ENCODE results near the gene CHST11.

CHST11 gene

DNA sequence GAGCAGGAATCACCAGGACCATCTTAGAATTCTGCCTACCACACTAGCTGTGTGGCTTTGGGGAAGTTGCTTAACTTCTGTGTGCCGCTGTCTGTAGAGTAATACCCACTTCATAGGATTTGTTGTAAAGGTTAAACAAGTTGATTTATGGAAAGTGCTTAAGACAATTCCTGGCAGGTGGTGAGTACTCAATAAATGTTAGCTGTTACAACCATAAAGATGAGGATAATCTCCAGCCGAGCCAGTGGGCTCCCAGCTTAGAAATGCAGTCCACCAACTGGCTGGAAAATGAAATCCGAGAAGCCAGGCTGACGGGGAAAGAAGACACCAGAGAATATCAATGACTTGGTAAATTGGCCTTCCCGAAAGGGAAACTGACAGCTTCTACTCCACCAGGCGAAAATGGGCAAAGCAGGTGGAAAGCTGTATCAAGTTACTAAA is 173.5 kb downstream of the CHST11 start:
- no peak for DNase-seq (ENCODE audit: low read depth)

DNA sequence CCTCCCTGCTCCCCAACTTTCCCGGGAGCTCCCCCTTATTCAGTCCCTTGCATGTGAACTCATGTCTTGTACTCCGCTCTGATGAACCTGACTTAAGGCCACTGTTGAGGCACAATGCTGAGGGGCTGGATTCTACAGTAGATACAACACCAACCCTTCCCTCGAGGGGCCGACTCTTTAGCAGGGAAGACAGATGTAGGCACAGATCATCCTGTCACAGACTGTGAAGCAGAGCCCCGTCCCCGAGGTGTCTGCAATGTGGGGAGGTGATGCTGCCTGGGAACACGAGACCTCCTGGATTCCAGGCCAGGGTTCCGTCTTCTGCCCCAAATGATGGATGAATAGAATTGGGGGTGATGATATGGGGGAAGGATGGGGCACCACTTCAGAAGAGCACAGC is 175.1 kb downstream of the CHST11 start:
- DNase-seq (ENCODE audit: low read depth) = no peak

DNA sequence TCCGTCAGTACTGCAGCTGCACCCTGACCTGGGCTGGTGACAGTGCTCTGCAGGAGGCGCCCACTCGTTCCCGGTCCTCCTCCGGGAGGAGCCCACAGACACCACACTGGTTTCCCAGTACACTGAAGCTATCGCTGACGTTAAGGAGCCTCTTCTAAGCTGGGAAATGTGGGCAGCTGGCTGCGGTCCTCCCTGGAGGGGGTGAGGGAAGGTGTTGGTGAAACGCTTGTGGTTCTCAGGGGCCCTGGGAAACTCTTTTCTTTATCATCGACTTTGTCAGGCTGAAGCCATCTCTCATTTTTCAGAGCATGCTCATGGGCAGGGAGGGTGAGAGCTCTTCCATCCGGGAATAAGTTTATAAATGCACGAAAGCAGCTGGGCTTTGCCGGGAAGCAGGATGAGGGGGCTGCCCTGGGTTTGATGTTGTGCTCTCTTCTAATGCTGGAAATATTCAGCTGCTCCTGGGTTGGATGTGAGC is 176.0 kb downstream of the CHST11 start:
- DNase-seq (ENCODE audit: low read depth) = no peak

DNA sequence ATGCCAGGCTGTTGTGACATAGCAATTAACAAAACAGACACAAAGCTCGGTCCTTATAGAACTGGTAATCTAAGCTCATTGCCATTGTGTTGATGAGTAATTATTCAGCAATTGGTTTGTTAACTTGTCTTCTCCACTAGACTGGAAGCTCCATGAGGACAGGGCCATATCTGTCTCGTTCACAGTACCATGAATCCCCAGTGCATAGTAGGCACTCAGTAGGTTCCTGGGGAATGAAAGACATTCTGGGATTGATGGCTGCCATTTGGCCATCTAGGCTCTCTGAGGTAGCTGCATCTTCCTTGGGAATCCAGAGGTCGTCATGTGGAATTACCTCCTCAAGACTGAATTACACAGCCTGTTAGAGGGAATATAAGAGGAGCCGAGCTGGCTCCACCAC is 177.3 kb downstream of the CHST11 start:
- no peak for DNase-seq (ENCODE audit: low read depth)

DNA sequence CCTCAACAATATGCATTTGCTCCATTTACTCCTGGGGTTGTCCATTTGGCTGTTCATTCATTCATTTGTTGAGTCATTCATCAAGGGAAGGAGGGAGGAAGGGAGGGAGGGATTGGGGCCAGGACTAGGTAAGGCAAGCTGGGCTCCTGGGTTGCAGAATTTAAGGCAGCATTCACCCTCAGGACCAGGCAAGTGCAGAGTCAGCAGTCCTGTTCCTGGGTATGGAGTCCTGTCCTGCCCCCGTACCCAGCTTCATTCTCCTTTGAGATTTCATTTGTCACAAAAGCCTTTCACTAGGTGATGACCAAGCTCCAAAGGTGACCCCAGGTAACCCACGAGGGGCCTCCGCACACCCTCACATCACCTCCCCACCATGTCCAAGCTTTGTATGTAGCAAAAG is 178.1 kb downstream of the CHST11 start:
- no peak for DNase-seq (ENCODE audit: low read depth)

DNA sequence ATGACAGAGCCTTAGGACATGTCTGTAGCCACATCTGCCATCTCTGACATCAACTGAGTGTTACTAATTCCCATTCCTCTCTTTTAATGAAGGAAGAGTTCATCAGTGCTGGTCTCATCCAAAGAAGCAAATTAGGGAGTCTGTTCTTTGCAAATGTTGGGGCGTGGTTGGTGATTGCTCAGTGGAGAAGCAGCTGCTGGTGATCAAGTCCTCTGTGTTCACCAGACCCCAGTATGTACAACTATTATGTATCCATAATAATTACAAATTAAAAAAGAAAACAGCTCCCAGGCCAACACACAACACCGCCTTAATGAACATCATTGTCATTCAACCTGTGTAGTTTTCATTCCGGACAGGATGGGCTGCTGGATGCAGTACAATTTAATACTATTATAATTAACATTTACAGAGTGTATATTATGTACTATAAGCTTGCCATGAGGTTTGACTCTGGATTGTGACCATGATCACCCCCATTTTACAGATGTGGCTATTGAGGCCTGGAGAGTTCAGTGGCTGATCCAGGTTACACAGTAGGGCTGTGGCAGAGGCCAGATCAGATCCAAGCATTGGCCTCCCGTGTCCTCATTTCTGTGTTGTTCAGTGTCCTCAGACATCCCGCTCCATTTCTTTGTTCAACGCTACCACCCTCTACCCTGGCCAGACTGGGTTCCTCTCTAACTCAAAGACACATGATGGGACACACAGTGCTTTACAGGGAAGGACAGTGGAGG is 179.0 kb downstream of the CHST11 start:
- DNase-seq (ENCODE audit: low read depth) = no peak

DNA sequence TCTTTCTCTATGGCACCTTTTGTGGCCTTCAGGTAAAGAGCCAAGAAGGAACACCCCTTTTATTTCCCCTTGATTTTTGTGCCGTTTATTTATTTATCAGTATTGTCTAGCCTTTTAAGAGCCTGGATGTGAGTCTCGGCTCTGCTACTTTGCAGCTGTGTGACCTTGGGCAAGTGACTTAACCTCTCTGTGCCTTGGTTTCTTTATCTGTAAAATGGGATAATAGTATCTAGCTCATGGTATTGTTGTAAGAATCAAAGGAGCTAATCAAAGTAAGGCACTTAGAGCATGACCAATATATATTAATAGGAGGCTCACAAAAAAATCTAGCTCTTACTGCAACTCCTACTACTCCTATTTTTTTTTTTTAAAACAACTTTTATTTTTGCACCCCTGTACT is 179.7 kb downstream of the CHST11 start:
- no peak for DNase-seq (ENCODE audit: low read depth)

DNA sequence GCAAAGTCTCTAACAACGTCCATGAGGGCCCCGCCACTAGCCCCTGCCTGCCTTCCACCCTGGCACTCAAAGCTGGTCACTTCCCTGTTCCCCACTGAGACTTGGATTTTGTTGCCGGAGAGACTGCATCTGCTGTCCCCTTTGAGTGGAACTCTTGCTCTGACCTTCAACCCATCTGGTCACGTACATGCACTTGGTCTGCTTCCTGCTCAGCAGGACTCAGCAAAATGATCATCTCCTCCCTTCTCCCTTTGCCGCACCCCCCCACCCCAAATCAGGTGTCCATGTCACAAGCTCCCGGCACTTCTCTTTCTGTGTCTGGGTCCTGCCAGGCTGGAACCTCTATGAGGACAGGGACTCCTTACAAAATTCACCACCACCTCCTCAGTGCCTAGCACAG is 180.9 kb downstream of the CHST11 start:
- no peak for DNase-seq (ENCODE audit: low read depth)

DNA sequence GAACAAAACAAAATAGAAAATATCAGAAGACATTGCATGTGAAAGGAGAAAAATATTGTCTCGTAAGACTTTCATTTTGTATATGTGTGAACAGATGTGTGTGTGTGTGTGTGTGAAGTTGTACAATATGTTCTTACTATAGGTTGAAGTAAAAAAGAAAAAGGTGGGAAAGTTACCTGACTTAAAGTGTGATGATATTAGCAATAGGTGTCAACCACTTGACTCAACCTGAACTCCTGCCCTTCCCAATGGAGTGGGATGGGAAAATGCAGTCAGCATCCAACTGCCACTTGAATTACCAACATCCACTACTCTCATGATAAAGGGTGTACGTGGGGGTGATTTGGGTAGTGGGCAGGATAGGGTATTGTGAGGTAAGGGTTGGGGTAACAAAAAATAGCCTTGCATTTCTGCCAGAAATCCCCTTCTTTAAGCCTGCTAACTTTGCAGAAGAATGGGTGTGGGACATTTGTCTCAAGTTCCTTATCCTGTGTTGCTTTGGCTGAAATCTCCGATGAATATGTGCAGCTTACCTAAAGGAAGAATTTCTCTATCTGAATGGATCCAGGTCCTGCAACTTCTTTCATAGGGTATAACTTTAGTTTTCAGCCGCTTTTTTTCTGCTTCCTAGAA is 181.6 kb downstream of the CHST11 start:
- no peak for DNase-seq (ENCODE audit: low read depth)

DNA sequence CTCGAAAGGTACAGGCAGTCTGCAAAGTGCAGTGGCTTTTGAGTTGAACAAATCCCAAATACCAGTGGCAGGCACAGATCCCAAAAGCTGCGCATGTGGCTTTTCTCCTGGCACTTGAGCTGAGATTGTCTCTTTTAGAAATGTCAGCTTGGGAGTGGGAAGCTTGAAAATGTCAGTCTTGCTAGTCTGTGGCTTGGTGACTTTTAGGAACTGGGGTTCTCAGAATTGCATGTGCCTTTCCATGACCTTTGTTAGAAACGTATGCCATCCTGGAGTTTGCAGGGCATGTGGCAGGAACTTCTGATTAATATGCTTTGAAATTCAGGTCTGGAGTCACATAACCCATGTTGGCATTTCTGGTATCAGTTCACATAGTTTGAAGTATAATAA is 182.1 kb downstream of the CHST11 start:
- no peak for DNase-seq (ENCODE audit: low read depth)

DNA sequence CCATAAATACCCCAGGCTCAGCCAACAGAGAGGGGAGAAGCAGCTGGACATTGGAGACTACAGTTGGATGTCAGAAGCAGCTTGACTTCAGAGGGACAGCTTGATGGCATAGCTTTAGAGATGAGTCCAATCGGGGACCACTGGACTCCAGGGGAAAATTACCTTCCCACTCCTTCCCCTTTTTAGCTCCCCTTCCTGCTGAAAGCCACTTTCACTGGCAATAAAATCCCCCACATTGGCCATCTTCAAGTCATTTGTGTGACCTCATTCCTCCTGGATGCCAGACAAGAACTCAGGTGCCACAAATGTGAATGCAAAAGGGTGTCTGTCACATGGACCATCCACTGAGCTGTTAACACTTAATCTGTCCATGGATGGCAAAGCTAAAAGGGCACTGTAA is 184.2 kb downstream of the CHST11 start:
- DNase-seq (ENCODE audit: low read depth) = no peak

DNA sequence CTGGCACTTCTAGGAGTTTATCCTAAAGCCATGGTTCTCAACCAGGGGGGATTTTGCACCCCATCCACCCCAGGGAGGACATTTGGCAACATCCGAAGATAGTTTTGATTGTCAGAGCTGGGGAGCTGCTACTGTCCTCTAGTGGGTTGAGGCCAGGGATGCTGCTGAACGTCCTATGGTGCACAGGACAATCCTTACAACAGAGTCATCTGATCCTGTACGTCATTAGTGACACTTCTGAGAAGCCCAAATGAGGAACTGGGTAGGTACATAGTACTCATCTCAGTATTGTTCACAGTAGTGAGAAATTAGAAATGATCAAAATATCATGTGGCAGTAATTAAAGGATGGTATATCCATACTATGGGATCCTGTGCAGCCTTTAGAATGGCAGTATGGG is 185.1 kb downstream of the CHST11 start:
- no peak for DNase-seq (ENCODE audit: low read depth)

DNA sequence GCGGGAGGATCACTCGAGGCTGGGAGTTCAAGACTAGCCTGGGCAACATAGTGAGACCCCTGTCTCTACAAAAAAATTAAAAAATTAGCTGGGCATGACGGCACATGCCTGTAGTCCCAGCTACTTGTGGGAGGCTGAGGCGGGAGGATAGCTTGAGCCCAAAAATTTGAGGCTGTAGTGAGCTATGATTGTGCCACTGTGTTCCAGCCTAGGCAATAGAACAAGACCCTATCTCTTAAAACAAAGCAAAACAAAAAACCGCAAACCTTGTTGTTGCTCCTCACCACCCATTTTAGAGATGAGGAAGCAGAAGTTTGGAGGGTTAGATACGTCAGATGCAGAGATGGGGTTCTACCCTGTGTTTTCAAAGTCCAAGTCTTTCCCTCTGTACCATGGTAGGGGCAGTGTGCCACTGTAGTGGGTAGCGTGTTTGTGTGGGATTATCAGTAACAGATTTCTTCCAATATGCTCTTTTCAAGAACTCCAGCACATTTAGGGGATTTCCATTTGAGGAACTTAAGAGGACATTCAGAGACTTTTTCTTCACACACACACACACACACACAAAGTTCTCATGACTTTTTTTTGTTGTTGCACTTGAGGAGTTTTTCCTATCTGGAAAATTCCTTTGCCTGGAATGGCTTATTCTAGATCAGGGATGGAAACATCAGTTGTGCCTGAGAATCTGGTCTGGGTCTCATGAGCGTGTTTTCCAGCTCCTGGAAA is 186.5 kb downstream of the CHST11 start:
- no peak for DNase-seq (ENCODE audit: low read depth)

DNA sequence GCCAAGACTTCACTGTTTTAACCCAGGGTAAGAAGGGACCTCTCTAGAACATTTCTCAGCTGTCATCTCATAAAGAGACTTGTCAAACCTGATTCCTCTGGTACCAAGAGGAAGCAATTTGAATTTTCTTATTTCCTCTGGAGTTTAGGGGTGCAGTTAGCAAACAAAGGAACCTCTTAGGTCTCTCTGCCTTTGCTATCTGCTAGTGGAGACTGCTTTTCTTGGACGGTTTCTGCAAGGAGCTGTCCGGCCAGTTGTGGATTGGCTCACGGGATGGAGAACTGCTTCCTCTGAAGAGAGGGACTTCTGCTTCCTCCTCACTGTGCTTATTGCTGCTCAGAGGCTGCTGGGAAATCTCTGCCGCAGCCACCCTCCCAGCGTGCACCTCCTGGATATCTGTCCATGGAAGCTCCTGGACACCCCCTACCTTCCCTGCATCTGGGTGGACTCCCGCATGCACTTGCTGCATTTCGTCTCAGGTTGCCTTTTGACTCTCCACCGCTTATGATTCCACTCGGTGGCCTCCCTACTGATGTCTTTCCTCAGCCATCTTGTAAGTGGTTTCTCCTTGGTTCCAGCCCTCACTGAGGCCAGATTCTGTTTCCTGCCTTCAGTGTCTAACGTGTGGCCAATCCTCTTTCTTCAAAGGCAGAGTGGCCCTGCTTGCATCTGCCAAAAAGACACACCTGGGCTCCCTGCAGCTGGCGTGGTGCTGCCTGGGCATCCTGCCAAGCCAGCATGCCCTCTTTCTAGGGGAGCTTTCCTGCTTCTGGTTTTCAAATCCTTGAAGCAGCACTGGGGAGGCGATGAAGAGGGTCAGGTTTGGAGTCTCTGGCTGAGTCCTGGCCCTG is 187.3 kb downstream of the CHST11 start:
- no peak for DNase-seq (ENCODE audit: low read depth)

DNA sequence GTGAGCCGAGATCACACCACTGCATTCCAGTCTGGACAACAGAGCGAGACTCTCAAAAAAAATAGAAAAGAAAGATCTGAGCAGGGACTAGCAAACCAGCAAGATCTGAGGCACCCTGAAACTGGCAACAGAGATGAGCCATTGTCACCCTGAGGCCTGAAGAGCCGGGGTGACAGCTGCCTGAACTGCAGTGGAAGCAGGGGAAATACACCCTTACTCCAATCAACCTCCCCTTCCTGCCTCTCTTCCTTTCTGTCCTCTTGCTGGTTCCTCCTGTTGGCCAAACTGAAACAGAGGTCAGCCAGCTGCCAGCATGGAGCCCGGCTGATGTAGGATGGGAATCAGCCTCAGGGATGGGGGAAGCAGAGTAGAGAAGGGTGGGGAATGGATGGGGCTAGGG is 192.0 kb downstream of the CHST11 start:
- DNase-seq (ENCODE audit: low read depth) = no peak

DNA sequence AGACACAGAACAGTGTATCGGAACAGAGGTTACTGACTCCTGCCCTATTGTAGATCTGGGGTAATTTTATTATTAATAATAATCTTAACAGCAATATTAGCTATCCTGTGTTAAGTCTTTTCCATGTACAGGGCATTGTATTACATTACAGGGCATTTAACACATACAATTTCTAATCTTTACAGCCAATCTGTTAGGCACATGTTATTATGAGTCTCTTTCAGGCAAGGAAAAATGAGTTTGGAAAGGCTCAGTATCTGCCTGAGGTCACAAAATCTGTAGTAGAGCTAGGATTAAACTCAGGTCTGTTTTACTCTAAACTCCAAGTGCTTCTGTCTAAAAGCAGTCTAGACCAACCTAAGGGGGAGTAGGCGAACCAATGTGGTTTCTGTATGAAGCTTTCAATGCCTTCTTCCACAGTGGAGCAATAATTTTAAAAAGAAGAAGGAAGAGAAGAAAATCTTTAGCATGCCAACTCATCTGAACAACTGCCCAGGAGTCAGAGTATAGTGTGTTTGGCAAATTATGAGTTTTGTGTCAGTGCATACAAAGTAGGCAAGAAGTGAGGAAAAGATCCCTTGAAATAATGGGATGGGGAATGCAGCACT is 192.6 kb downstream of the CHST11 start:
- DNase-seq (ENCODE audit: low read depth) = no peak

DNA sequence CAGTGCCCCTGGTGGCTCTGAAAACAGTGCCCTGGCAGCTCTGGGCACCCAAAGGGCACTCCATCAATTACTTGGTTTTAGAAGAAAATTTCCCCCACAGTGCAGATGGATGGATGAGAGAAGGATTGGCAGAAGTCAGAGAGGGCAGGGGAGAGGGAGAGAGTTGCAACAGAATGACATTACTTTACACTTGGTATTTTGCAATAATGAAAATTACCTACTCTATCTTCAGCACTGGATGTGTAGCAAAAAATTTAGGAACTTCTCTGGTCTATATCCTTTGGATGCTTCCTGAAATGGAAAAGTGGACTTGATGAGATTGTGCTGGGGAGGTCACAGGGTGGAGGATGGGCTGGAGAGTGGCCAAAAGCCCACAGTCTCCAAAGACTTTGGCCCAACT is 193.2 kb downstream of the CHST11 start:
- DNase-seq (ENCODE audit: low read depth) = no peak

DNA sequence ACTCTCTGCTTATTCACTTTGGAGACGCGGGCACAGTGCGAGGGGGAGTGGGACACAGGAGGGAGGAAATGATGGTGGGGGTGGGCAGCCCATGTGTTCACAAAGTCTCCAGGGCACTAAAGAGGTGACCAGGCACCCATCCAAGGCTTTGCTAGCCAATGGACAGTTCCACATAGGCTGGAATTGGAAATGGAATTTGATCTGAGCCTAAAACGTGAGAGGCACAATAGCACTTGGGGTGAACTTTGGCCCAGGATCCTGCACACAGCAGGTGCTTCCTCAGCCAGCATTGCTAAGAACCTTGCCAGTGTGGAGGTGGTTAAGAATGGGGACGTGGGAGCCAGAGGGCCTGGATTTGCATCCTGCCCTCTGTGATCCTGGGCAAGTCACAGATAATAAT is 193.8 kb downstream of the CHST11 start:
- no peak for DNase-seq (ENCODE audit: low read depth)

DNA sequence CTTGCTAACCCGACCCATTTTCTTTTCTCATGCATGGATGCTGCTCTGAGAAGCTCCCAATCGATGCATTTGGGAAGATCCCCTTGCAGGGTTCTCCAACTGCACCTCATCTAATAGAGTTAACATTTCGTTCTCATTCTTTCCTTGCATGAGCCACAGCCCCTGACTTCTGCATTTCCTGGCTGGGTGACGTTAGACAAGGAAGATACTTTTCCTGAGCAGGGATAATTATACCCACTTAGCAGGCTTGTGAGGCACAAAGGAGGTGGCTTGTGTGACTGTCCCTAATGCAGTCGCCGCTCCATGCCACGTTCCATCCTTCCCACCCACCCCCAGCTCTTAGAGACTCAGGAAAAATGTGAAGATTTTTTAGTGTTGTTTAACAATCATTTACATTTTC is 195.1 kb downstream of the CHST11 start:
- DNase-seq (ENCODE audit: low read depth) = no peak

DNA sequence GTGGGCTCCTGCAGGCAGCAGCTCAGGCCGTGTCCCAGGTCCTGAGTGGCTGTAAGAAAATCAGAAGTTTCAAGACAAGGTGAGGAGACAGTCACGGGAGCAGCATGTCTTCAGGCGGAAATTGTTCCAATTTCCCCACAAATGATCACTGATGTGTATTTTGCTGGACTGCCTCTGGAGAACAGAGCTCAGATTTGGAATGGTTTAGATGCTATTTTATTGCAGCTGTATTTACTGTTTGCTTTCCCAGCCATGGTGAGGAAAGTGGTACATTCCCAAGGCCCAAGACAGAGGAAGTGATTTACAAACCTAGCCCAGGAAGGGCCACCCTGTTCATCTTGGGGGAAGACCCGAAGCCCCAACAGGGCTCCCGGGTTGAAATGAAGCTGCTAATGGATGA is 195.6 kb downstream of the CHST11 start:
- no peak for DNase-seq (ENCODE audit: low read depth)

DNA sequence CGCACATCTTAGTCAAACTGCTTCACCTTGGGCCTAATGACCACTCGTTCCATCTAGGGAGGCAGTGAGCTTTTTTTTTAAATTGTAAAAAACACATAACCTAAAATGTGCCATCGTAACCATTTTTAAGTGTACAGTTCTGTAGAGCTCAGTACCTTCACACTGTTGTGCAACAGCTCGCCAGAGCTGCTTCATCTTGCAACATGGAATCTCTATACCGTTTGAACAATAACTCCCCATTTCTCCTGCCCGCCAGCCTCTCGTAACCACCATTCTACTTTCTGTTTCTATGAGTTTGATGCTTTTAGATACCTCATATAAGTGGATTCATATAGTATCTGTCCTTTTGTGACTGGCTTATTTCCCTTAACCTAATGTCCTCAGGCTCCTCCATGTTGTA is 196.2 kb downstream of the CHST11 start:
- no peak for DNase-seq (ENCODE audit: low read depth)
